GM12892 (cell line): ENCODE results near the gene SERPINA6.

Experiments
- POLR2A ChIP-seq: IDR thresholded peaks from 2 replicates; pipeline ENCODE4 v1.6.1; 2011; ENCODE audit warnings: low read depth, low read length, control low read depth
- POLR2AphosphoS5 ChIP-seq: IDR thresholded peaks from 2 replicates; pipeline ENCODE4 v1.6.1; 2011; ENCODE audit warnings: low read depth, low read length, control low read depth
- TAF1 ChIP-seq: IDR thresholded peaks from 2 replicates; pipeline ENCODE4 v1.6.1; 2011; ENCODE audit warnings: low read depth, mild to moderate bottlenecking, control low read depth, low read length, borderline replicate concordance

DNA sequence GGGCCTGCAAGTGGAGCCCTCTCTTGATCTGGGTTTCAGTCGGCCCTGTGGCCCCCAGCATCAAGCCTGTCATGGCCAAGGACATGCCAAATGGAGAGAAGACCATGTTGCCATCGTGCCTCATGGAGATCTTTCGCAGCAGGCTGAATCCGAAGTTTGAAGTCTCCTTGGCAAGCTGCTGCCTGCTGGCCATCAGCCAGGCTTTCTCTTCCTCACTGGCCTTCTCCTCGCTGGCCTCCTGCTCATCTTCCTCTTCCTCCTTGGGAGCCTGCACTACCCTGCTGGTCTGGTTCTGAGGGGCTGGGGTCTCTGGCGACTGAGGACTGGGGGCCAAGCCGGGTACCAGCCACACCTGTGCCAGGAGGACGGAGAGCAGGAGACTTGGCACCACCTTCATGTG is 32.9 kb downstream of the SERPINA6 start:
- TF ChIP-seq POLR2A, result no peak
- TF ChIP-seq TAF1, result no peak
- no peak for TF ChIP-seq POLR2AphosphoS5
